H1 (cell line): Measurements from ENCODE around the gene GPC3. TPM values are rescaled to one million over a fixed set of nuclear protein-coding genes. Genes with fewer than 3 reads are reported as not detected.

Experiments
- CTCF ChIA-PET: fragments of 300-600 bp; sonication (Branson Sonifier 250); formaldehyde crosslinking; loops from one replicate; lab custom pipeline; 2021; ENCODE audit not compliant: partially characterized antibody; lab: Charles Lee
- POLR2A ChIA-PET: fragments of 300-600 bp; sonication (Branson Sonifier 250); formaldehyde crosslinking; loops from one replicate; lab custom pipeline; 2021; ENCODE audit warnings: inconsistent platforms; ENCODE audit not compliant: partially characterized antibody; lab: Charles Lee
- DNase-seq, 2 experiments: peaks; one replicate each; pipeline versions ENCODE4 v3.0.0 to v3.0.0-alpha.2; 2010 to 2022; ENCODE audit warnings: low spot score in 2 of 2, low read depth in 1 of 2, mixed read lengths in 1 of 2
- FAIRE-seq: peaks from 2 replicates; lab custom pipeline; 2011; peaks lifted over from hg19 to GRCh38; lab: Jason Lieb, UNC
- H2AFZ ChIP-seq: 2 replicates; pipeline ENCODE4 v1.8.1; 2012; ENCODE audit warnings: low read length, inconsistent platforms
- H2AK5ac ChIP-seq: 2 replicates; pipeline ENCODE4 v1.6.1; 2013; ENCODE audit warnings: low read depth, low read length
- H2BK120ac ChIP-seq: replicated peaks from 2 replicates; pipeline ENCODE3; 2013; ENCODE audit warnings: low read depth, low read length, inconsistent platforms
- H2BK12ac ChIP-seq: 2 replicates; pipeline ENCODE4 v1.6.1; 2013; ENCODE audit warnings: low read depth, low read length
- H2BK15ac ChIP-seq: 2 replicates; pipeline ENCODE4 v1.6.1; 2013; ENCODE audit warnings: low read length
- H2BK20ac ChIP-seq: 2 replicates; pipeline ENCODE4 v1.6.1; 2013; ENCODE audit warnings: low read length
- H2BK5ac ChIP-seq: 2 replicates; pipeline ENCODE4 v1.6.1; 2013; ENCODE audit warnings: low read depth, low read length
- H3K14ac ChIP-seq: 2 replicates; pipeline ENCODE4 v1.6.1; 2013; ENCODE audit warnings: inconsistent platforms; ENCODE audit not compliant: insufficient read length
- H3K18ac ChIP-seq: 2 replicates; pipeline ENCODE4 v1.6.1; 2013; ENCODE audit warnings: low read length; ENCODE audit errors: extremely low read depth
- H3K23ac ChIP-seq: 2 replicates; pipeline ENCODE4 v1.6.1; 2013; ENCODE audit warnings: inconsistent platforms; ENCODE audit not compliant: insufficient read length
- H3K23me2 ChIP-seq: 2 replicates; pipeline ENCODE4 v1.6.1; 2013; ENCODE audit warnings: low read depth, low read length
- H3K27ac ChIP-seq: 2 replicates; pipeline ENCODE4 v1.6.1; 2011; ENCODE audit warnings: low read depth, low read length, inconsistent platforms
- H3K27me3 ChIP-seq, 4 experiments: replicated peaks in 1 of 4; 1 replicate in 1 of 4; 2 replicates in 3 of 4; pipeline versions ENCODE4 v1.6.1 to v1.8.1; 2011 to 2013; ENCODE audit warnings: low read length in 3 of 4, mild to moderate bottlenecking in 3 of 4, inconsistent platforms in 2 of 4, mixed read lengths in 2 of 4, moderate library complexity in 1 of 4; ENCODE audit not compliant: control insufficient read depth in 3 of 4, insufficient read depth in 3 of 4; ENCODE audit errors: extremely low read depth in 1 of 4
- H3K36me3 ChIP-seq, 4 experiments: 2 replicates each; pipeline versions ENCODE4 v1.6.1 to v1.8.1; 2011 to 2013; ENCODE audit warnings: mild to moderate bottlenecking in 4 of 4, low read length in 3 of 4, moderate library complexity in 2 of 4, control low read depth in 1 of 4, inconsistent platforms in 1 of 4; ENCODE audit not compliant: insufficient read depth in 4 of 4, control insufficient read depth in 2 of 4
- H3K4ac ChIP-seq: replicated peaks from 2 replicates; pipeline ENCODE3; 2013; ENCODE audit warnings: low read length, low read depth, mixed read lengths, inconsistent platforms; ENCODE audit not compliant: insufficient read length
- H3K4me1 ChIP-seq, 4 experiments: replicated peaks in 1 of 4; 1 replicate in 1 of 4; 2 replicates in 3 of 4; pipeline versions ENCODE4 v1.6.1 to v1.8.1; 2011 to 2013; ENCODE audit warnings: low read length in 3 of 4, inconsistent platforms in 2 of 4, mixed read lengths in 1 of 4; ENCODE audit not compliant: insufficient read depth in 4 of 4, control insufficient read depth in 3 of 4
- H3K4me2 ChIP-seq, 2 experiments: 2 replicates each; pipeline versions ENCODE4 v1.6.1 to v1.8.1; 2011 to 2013; ENCODE audit warnings: low read depth in 2 of 2, low read length in 2 of 2, control low read depth in 1 of 2, inconsistent platforms in 1 of 2, mild to moderate bottlenecking in 1 of 2; ENCODE audit not compliant: insufficient read depth in 1 of 2
- H3K4me3 ChIP-seq, 4 experiments: fragments of 200-600, 300-600 bp in 1 of 4; sonication (generic), shearing (Covaris generic), sonication (Bioruptor Twin) in 1 of 4; 2 replicates each; pipeline versions ENCODE4 v1.5.1 to v1.8.1; 2011 to 2016; ENCODE audit warnings: low read length in 4 of 4, low read depth in 3 of 4, control low read depth in 2 of 4, inconsistent platforms in 2 of 4, mild to moderate bottlenecking in 2 of 4, mixed read lengths in 1 of 4, moderate library complexity in 1 of 4; ENCODE audit not compliant: insufficient read depth in 2 of 4; ENCODE audit errors: extremely low read depth in 1 of 4
- H3K56ac ChIP-seq: replicated peaks from 2 replicates; pipeline ENCODE3; 2013; ENCODE audit warnings: low read depth, mild to moderate bottlenecking, mixed read lengths, low read length, inconsistent platforms; ENCODE audit not compliant: insufficient read length
- H3K79me1 ChIP-seq: 2 replicates; pipeline ENCODE4 v1.6.1; 2013; ENCODE audit warnings: low read depth, low read length, control low read depth
- H3K79me2 ChIP-seq, 2 experiments: 2 replicates each; pipeline versions ENCODE4 v1.6.1 to v1.8.1; 2012 to 2013; ENCODE audit warnings: low read length in 2 of 2, mild to moderate bottlenecking in 2 of 2, inconsistent platforms in 1 of 2; ENCODE audit not compliant: insufficient read depth in 2 of 2, control insufficient read depth in 1 of 2
- H3K9ac ChIP-seq, 4 experiments: replicated peaks in 1 of 4; 1 replicate in 1 of 4; 2 replicates in 3 of 4; pipeline versions ENCODE4 v1.6.1 to v1.8.1; 2011 to 2013; ENCODE audit warnings: low read depth in 3 of 4, low read length in 3 of 4, control low read depth in 2 of 4, mild to moderate bottlenecking in 2 of 4, moderate library complexity in 2 of 4, inconsistent platforms in 1 of 4; ENCODE audit errors: extremely low read depth in 1 of 4
- H3K9me3 ChIP-seq, 2 experiments: 2 replicates each; pipeline versions ENCODE4 v1.6.1 to v1.8.1; 2012 to 2013; ENCODE audit warnings: mild to moderate bottlenecking in 2 of 2, moderate library complexity in 2 of 2, control low read depth in 1 of 2, inconsistent platforms in 1 of 2, low read depth in 1 of 2, low read length in 1 of 2, mixed read lengths in 1 of 2; ENCODE audit not compliant: insufficient read depth in 2 of 2
- H4K20me1 ChIP-seq, 2 experiments: replicated peaks in 1 of 2; 2 replicates each; pipeline versions ENCODE3 to v1.8.1; 2011 to 2013; ENCODE audit warnings: inconsistent platforms in 2 of 2, low read length in 2 of 2, mild to moderate bottlenecking in 1 of 2; ENCODE audit not compliant: insufficient read depth in 2 of 2, control insufficient read depth in 1 of 2
- H4K5ac ChIP-seq: 2 replicates; pipeline ENCODE4 v1.6.1; 2013; ENCODE audit warnings: low read length, low read depth, mixed read lengths, inconsistent platforms; ENCODE audit not compliant: insufficient read length
- H4K8ac ChIP-seq: 2 replicates; pipeline ENCODE4 v1.8.0; 2013; ENCODE audit warnings: mild to moderate bottlenecking, moderate library complexity, low read length, inconsistent platforms; ENCODE audit not compliant: insufficient read depth; ENCODE audit errors: extremely low read depth
- H4K91ac ChIP-seq: replicated peaks from 2 replicates; pipeline ENCODE3; 2013; ENCODE audit warnings: low read length, mixed read lengths, inconsistent platforms; ENCODE audit not compliant: insufficient read length
- ASH2L ChIP-seq: fragments of 200-600, 300-600 bp; sonication (generic); IDR thresholded peaks from one replicate; pipeline ENCODE4 v1.7.1; 2017; ENCODE audit warnings: low read length
- BACH1 ChIP-seq: IDR thresholded peaks from 2 replicates; pipeline ENCODE4 v1.6.1; 2012; ENCODE audit warnings: low read length, improper control_type of control experiment
- BRCA1 ChIP-seq: IDR thresholded peaks from 2 replicates; pipeline ENCODE4 v1.6.1; 2012; ENCODE audit warnings: low read depth, low read length, improper control_type of control experiment
- CREB1 ChIP-seq: IDR thresholded peaks from 2 replicates; pipeline ENCODE4 v1.6.1; 2012; ENCODE audit warnings: inconsistent platforms
- E2F6 ChIP-seq: IDR thresholded peaks from 2 replicates; pipeline ENCODE4 v1.6.1; 2012; ENCODE audit warnings: inconsistent platforms
- HDAC2 ChIP-seq, 2 experiments: fragments of 300-600 bp in 1 of 2; sonication (generic) in 1 of 2; IDR thresholded peaks; 2 replicates each; pipeline ENCODE4 v1.6.1; 2011 to 2012; ENCODE audit warnings: low read depth in 2 of 2, low read length in 2 of 2, mild to moderate bottlenecking in 2 of 2, moderate library complexity in 2 of 2, borderline replicate concordance in 1 of 2, inconsistent platforms in 1 of 2
- PHF8 ChIP-seq: fragments of 200-600 bp; sonication (generic); conservative IDR thresholded peaks from 2 replicates; pipeline ENCODE4 v1.7.1; 2012; ENCODE audit warnings: low read depth, mild to moderate bottlenecking, inconsistent platforms, low read length, moderate library complexity
- RBBP5 ChIP-seq: IDR thresholded peaks from 2 replicates; pipeline ENCODE4 v1.7.1; 2012; ENCODE audit warnings: low read depth, mild to moderate bottlenecking, inconsistent platforms, low read length, moderate library complexity, borderline replicate concordance
- SIRT6 ChIP-seq: IDR thresholded peaks from one replicate; pipeline ENCODE4 v1.7.1; 2012; ENCODE audit warnings: low read length, inconsistent platforms
- SUZ12 ChIP-seq: fragments of 200-600 bp; sonication (generic); IDR thresholded peaks from 2 replicates; pipeline ENCODE4 v1.6.1; 2012; ENCODE audit warnings: mild to moderate bottlenecking, inconsistent platforms, low read length, moderate library complexity, mixed read lengths
- TEAD4 ChIP-seq: IDR thresholded peaks from 2 replicates; pipeline ENCODE4 v1.6.1; 2012; ENCODE audit warnings: low read depth, low read length, inconsistent platforms, mixed read lengths
- WGBS, 2 experiments: shearing (Covaris generic) in 1 of 2; methylation state at CpG; one replicate each; pipeline versions ENCODE4 v1.1.6 to v1.1.7; 2013 to 2015; ENCODE audit warnings: low lambda C conversion rate in 2 of 2, mixed read lengths in 2 of 2, inconsistent platforms in 1 of 2, low coverage in 1 of 2, missing lambda C conversion rate in 1 of 2; ENCODE audit not compliant: insufficient replicate concordance in 2 of 2, insufficient coverage in 1 of 2, insufficient read length in 1 of 2; ENCODE audit errors: extremely low coverage in 1 of 2, missing lambda C conversion rate in 1 of 2; 5-methylcytosine and 5-hydroxymethylcytosine counted together
- polyA plus RNA-seq, 7 experiments: library from polyadenylated mRNA; depleted of rRNA in 3 of 7; stranded (reverse) in 5 of 7; unstranded in 2 of 7; fragments of >200 nt in 5 of 7; fragments of 200-250 nt in 2 of 7; gene quantifications; 1 replicate in 5 of 7; 2 replicates in 1 of 7; 4 replicates in 1 of 7; pipeline versions ENCODE4 v1.2.1 to v1.2.3, GENCODE V29; 2011 to 2013; ENCODE audit warnings: missing spikeins in 2 of 7, mixed read lengths in 2 of 7
- total RNA-seq: library from RNA; stranded (reverse); fragmentation: NEBNext Ultra II Directional; extraction: Animal tissue kit (Norgen Biotek cat#: 25700); gene quantifications from 2 replicates; pipeline ENCODE4 v1.2.1, GENCODE V29; 2021

The GPC3 gene
- total and polyA plus RNA-seq, 2 of the 8 experiments (the other 6 are each of a cell fraction or from before 2014, with no cell fraction given): 64.8 to 71.9 TPM

GRCh38 chrX:133538148-133538547, 447.2 kb downstream of the GPC3 start:
- H4K8ac ChIP-seq: no peak overlapping the region
- no peak overlapping the region for H2BK15ac ChIP-seq
- H3K9me3 ChIP-seq: no peaks in the 10 kb centered on the region
- H3K9ac ChIP-seq: no peak overlapping the region
- H4K5ac ChIP-seq: no peak overlapping the region
- no peak overlapping the region for H2AK5ac ChIP-seq
- H2AFZ ChIP-seq: no peak overlapping the region
- no peak overlapping the region for H3K56ac ChIP-seq
- H3K4me1 ChIP-seq: no peaks in the 10 kb centered on the region; a peak in 1 of 7 replicates
- no peak overlapping the region for H3K14ac ChIP-seq
- DNase-seq: no peak
- no peak overlapping the region for H3K4ac ChIP-seq
- H2BK120ac ChIP-seq: no peak overlapping the region
- no peak overlapping the region for H2BK12ac ChIP-seq
- WGBS, 2 experiments: 86% methylated on average over 4 of the region's 4 CpGs; no CpG with 5 or more reads in 1 of the 2 experiments
- H4K20me1 ChIP-seq: no peaks in the 10 kb centered on the region
- TF ChIP-seq PHF8 (no peak), HDAC2 (IDR thresholded peaks at IDR 0.05; ENCODE audit: borderline replicate concordance in 1 of 2, low read depth in 2 of 2, low read length in 2 of 2) (no peak), TEAD4 (no peak), SIRT6 (no peak), CREB1 (no peak), E2F6 (no peak), BACH1 (no peak), SUZ12 (no peak), BRCA1 (no peak), ASH2L (no peak), RBBP5 (no peak)
- no peaks in the 10 kb centered on the region for H3K27me3 ChIP-seq
- H2BK5ac ChIP-seq: no peak overlapping the region
- FAIRE-seq: peak; percentile 28
- POLR2A ChIA-PET: interaction anchor here (0.6 kb wide), 1 partner anchor 114 kb away, joined by 4 read pairs; no protein-coding TSS in a partner anchor
- no peak overlapping the region for H4K91ac ChIP-seq
- H2BK20ac ChIP-seq: no peak overlapping the region
- no peak overlapping the region for H3K18ac ChIP-seq
- H3K23ac ChIP-seq: no peak overlapping the region
- H3K36me3 ChIP-seq: peaks cover 0 to 4% (median 0%) of the 10 kb centered on the region in 4 experiments; a peak in 1 of 8 replicates
- no peaks in the 10 kb centered on the region for H3K79me1 ChIP-seq
- H3K4me3 ChIP-seq: no peak overlapping the region
- CTCF ChIA-PET: no interaction called here
- H3K23me2 ChIP-seq: no peaks in the 10 kb centered on the region
- no peak overlapping the region for H3K27ac ChIP-seq
- H3K4me2 ChIP-seq: no peak overlapping the region
- H3K79me2 ChIP-seq: no peaks in the 10 kb centered on the region
